Stromal cell of bone marrow (primary cell): ENCODE results near the gene ANP32A.
"Not testable (repeated sequence)": the region's sequence is repeated elsewhere in the genome, so short reads cannot be mapped to it uniquely, and the experiment has no call there.

ENCODE experiments used
- DNase-seq: peaks from one replicate; pipeline ENCODE4 v3.0.0-alpha.2; 2012; ENCODE audit warnings: low read depth

Gene ANP32A

GRCh38 chr15:68781766-68782588 is 38.7 kb downstream of the ANP32A start:
- no peak for DNase-seq

GRCh38 chr15:68781217-68781616 is 39.5 kb downstream of the ANP32A start:
- DNase-seq: no peak

- DNase-seq: no peak
Observed at GRCh38 chr15:68778876-68779275, 41.8 kb downstream of the ANP32A start.

GRCh38 chr15:68776477-68777270 is 44.0 kb downstream of the ANP32A start:
- no peak for DNase-seq

GRCh38 chr15:68775671-68776476 is 44.8 kb downstream of the ANP32A start:
- DNase-seq: peak; percentile 46

- no peak for DNase-seq
Observed at GRCh38 chr15:68775236-68775577, 45.5 kb downstream of the ANP32A start.

GRCh38 chr15:68774521-68775235 is 46.0 kb downstream of the ANP32A start:
- no peak for DNase-seq

GRCh38 chr15:68774120-68774519 is 46.6 kb downstream of the ANP32A start:
- no peak for DNase-seq

GRCh38 chr15:68773036-68773435 is 47.7 kb downstream of the ANP32A start:
- no peak for DNase-seq

- no peak for DNase-seq
Observed at GRCh38 chr15:68770216-68770615, 50.5 kb downstream of the ANP32A start.

GRCh38 chr15:68769702-68770101 is 51.0 kb downstream of the ANP32A start:
- no peak for DNase-seq

GRCh38 chr15:68768321-68768720 is 52.4 kb downstream of the ANP32A start:
- no peak for DNase-seq

GRCh38 chr15:68767833-68768232 is 52.9 kb downstream of the ANP32A start:
- DNase-seq: no peak

- DNase-seq: no peak
Observed at GRCh38 chr15:68765602-68766368, 54.9 kb downstream of the ANP32A start.

- no peak for DNase-seq
Observed at GRCh38 chr15:68764090-68764489, 56.6 kb downstream of the ANP32A start.

GRCh38 chr15:68763063-68763462 is 57.6 kb downstream of the ANP32A start:
- DNase-seq: no peak

GRCh38 chr15:68759982-68760579 is 60.6 kb downstream of the ANP32A start:
- not testable (repeated sequence) for DNase-seq

- DNase-seq: no peak
Observed at GRCh38 chr15:68755731-68756130, 65.0 kb downstream of the ANP32A start.

- no peak for DNase-seq
Observed at GRCh38 chr15:68751622-68752021, 69.1 kb downstream of the ANP32A start.

GRCh38 chr15:68749793-68750192 is 70.9 kb downstream of the ANP32A start:
- DNase-seq: no peak

GRCh38 chr15:68749365-68749764 is 71.3 kb downstream of the ANP32A start:
- no peak for DNase-seq
